PC-9 (cell line): ENCODE results near the gene EGFL8.

Experiments
- EZH2 ChIP-seq: fragments of 200-600 bp; sonication (generic); IDR thresholded peaks from 2 replicates; pipeline ENCODE4 v1.8.0; 2017; ENCODE audit warnings: antibody characterized with exemption, low read depth
- TF ChIP-seq, protein P1 (sequence below): fragments of 200-600 bp; sonication (generic); conservative IDR thresholded peaks from 2 replicates; pipeline ENCODE4 v1.6.1; 2017; ENCODE audit warnings: mixed run types, antibody characterized with exemption, mild to moderate bottlenecking, moderate library complexity

DNA sequence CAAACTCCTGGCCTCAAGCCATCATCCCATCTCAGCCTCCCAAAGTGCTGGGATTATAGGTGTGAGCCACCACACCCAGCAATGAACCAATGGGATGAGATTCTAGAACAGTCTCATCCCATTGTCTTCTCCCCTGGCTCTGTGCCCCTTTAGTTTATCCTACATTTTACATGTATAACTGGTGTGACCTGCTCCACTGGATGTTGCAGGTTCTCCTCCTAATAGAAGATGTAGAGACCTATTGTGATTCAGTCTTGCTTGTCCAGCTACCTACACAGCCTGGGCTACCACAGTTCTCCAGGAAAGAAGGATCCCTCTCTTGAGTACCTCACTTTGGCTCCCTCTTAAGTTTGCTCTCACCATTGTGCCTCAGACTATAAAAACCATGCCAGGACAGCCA is 32.3 kb upstream of the EGFL8 start:
- TF ChIP-seq, protein P1, sequence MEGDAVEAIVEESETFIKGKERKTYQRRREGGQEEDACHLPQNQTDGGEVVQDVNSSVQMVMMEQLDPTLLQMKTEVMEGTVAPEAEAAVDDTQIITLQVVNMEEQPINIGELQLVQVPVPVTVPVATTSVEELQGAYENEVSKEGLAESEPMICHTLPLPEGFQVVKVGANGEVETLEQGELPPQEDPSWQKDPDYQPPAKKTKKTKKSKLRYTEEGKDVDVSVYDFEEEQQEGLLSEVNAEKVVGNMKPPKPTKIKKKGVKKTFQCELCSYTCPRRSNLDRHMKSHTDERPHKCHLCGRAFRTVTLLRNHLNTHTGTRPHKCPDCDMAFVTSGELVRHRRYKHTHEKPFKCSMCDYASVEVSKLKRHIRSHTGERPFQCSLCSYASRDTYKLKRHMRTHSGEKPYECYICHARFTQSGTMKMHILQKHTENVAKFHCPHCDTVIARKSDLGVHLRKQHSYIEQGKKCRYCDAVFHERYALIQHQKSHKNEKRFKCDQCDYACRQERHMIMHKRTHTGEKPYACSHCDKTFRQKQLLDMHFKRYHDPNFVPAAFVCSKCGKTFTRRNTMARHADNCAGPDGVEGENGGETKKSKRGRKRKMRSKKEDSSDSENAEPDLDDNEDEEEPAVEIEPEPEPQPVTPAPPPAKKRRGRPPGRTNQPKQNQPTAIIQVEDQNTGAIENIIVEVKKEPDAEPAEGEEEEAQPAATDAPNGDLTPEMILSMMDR = no peak
- no peak for TF ChIP-seq EZH2
